HepG2 (cell line): Measurements from ENCODE around the gene SECTM1. TPM values are rescaled to one million over a fixed set of nuclear protein-coding genes. Genes with fewer than 3 reads are reported as not detected.
A peak's percentile ranks its signal among the peaks of the same experiment; 100 is the strongest.

Experiments
- CREB1 ChIP-seq, 2 experiments: fragments of 450-650 bp in 1 of 2; IDR thresholded peaks; 2 replicates each; pipeline ENCODE4 v1.6.1; 2016 to 2017; ENCODE audit warnings: control low read depth in 1 of 2, mild to moderate bottlenecking in 1 of 2, missing compliant biosample characterization in 1 of 2, missing genetic modification characterization in 1 of 2
- MTF1 ChIP-seq: sonication (generic); formaldehyde crosslinking; IDR thresholded peaks from 2 replicates; pipeline ENCODE4 v1.5.0; 2020; ENCODE audit warnings: missing genetic modification reagents
- RAD21 ChIP-seq: fragments of 450-650 bp; formaldehyde crosslinking; IDR thresholded peaks from 2 replicates; pipeline ENCODE4 v1.5.0; 2020; ENCODE audit warnings: mild to moderate bottlenecking
- SNAPC2 ChIP-seq: sonication (generic); formaldehyde crosslinking; IDR thresholded peaks from 2 replicates; pipeline ENCODE4 v1.8.1; 2022; ENCODE audit warnings: mild to moderate bottlenecking, missing genetic modification reagents
- TEAD3 ChIP-seq: optimal IDR thresholded peaks from 2 replicates; pipeline ENCODE3; 2016; ENCODE audit warnings: borderline replicate concordance
- ZFY ChIP-seq: sonication (generic); formaldehyde crosslinking; IDR thresholded peaks from 2 replicates; pipeline ENCODE4 v1.4.0; 2020; ENCODE audit warnings: missing genetic modification reagents
- ZNF335 ChIP-seq: sonication (generic); formaldehyde crosslinking; IDR thresholded peaks from 2 replicates; pipeline ENCODE4 v1.4.0; 2020; ENCODE audit warnings: missing genetic modification reagents
- ZNF530 ChIP-seq: sonication (generic); formaldehyde crosslinking; IDR thresholded peaks from 2 replicates; pipeline ENCODE4 v1.5.0; 2020; ENCODE audit warnings: low read depth, mild to moderate bottlenecking, missing genetic modification reagents
- ZNF660 ChIP-seq: sonication (generic); formaldehyde crosslinking; IDR thresholded peaks from 2 replicates; pipeline ENCODE4 v1.5.1; 2020; ENCODE audit warnings: mild to moderate bottlenecking, low read depth, missing genetic modification reagents, borderline replicate concordance
- ZSCAN31 ChIP-seq: sonication (generic); formaldehyde crosslinking; IDR thresholded peaks from 2 replicates; pipeline ENCODE4 v1.5.0; 2020; ENCODE audit warnings: low read depth, mild to moderate bottlenecking, missing genetic modification reagents
- polyA plus RNA-seq, 8 experiments: library from polyadenylated mRNA; depleted of rRNA in 3 of 8; stranded (reverse) in 7 of 8; unstranded in 1 of 8; fragments of >200 nt; fragmentation: Illumina TruSeq in 4 of 8; extraction: Trizol in 4 of 8; gene quantifications; 2 replicates each; pipeline versions ENCODE4 v1.2.1 to v1.2.3, GENCODE V29; 2011 to 2016; ENCODE audit warnings: low read depth in 4 of 8, missing spikeins in 1 of 8, mixed read lengths in 1 of 8; ENCODE audit not compliant: insufficient read depth in 1 of 8
- total RNA-seq, 5 experiments: library from RNA; depleted of rRNA; stranded (reverse); fragments of >200 nt; fragmentation: Illumina TruSeq; extraction: Trizol; gene quantifications; 2 replicates each; pipeline ENCODE4 v1.2.3, GENCODE V29; 2016; ENCODE audit warnings: low read depth in 1 of 5
- TF ChIP-seq, protein P1 (sequence below): sonication (generic); formaldehyde crosslinking; IDR thresholded peaks from 2 replicates; pipeline ENCODE4 v1.5.1; 2020; ENCODE audit warnings: missing genetic modification reagents, mild to moderate bottlenecking, borderline replicate concordance
- TF ChIP-seq, protein P2 (sequence below): sonication (generic); formaldehyde crosslinking; IDR thresholded peaks from 2 replicates; pipeline ENCODE4 v1.4.0; 2020; ENCODE audit warnings: missing genetic modification reagents, mild to moderate bottlenecking, borderline replicate concordance
- TF ChIP-seq, protein P3 (sequence below): sonication (generic); formaldehyde crosslinking; IDR thresholded peaks from 2 replicates; pipeline ENCODE4 v1.8.0; 2022; ENCODE audit warnings: mild to moderate bottlenecking, missing genetic modification reagents, borderline replicate concordance
- TF ChIP-seq, protein P4 (sequence below): sonication (generic); formaldehyde crosslinking; IDR thresholded peaks from 2 replicates; pipeline ENCODE4 v1.5.0; 2020; ENCODE audit warnings: mild to moderate bottlenecking, missing genetic modification reagents
- TF ChIP-seq, protein P5 (sequence below): sonication (generic); formaldehyde crosslinking; IDR thresholded peaks from 2 replicates; pipeline ENCODE4 v1.4.0; 2020; ENCODE audit warnings: missing genetic modification reagents
- TF ChIP-seq, protein P6 (sequence below): sonication (generic); formaldehyde crosslinking; IDR thresholded peaks from 2 replicates; pipeline ENCODE4 v1.4.0; 2020; ENCODE audit warnings: missing genetic modification reagents

SECTM1 gene
- total and polyA plus RNA-seq, 2 of the 13 experiments (the other 11 are each of a cell fraction or from before 2014, with no cell fraction given), result 3.5 to 5.3 TPM

DNA sequence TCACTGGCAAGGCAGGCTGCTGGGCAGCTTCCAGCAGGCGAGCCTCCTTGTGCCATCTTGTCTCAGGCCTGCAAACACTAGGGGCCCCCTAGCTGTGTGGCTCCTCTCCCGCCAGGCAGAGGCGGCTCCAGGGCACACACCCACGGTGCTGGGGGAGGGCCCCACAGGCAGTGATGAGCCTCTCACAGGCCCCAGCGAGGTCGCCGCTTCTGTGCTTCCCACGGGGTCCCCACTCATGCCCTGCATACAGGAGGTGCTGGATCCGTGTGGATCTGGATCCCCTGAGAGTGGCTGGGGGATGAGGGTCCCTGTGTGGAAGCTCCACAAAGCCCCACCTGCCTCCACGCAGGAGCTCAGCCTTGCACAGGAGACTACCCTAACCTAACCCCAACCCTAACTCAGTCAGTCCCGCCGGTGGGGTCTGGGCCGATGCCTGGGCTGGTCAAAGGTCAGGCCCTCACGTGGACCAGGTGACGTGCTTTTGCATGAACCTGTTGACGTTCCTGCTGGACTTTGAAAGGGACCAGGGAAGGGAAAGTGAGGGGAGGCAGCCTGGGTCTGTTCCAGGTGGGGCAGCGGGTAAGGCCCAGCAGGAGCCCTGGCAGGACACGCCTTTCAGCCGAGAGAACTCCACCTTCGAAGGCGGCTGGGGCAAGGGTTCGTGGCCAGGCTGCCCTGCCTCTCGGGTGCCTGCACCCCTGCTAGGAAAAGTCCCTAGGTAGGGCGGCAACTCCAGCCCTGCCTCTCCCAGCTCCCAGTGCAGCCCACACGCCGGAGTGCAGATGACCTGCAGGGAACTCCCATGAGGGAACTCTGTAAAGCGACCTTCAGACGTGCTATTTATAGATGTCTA, 5.2 kb downstream of the SECTM1 start (continued):
- TF ChIP-seq, protein P1, sequence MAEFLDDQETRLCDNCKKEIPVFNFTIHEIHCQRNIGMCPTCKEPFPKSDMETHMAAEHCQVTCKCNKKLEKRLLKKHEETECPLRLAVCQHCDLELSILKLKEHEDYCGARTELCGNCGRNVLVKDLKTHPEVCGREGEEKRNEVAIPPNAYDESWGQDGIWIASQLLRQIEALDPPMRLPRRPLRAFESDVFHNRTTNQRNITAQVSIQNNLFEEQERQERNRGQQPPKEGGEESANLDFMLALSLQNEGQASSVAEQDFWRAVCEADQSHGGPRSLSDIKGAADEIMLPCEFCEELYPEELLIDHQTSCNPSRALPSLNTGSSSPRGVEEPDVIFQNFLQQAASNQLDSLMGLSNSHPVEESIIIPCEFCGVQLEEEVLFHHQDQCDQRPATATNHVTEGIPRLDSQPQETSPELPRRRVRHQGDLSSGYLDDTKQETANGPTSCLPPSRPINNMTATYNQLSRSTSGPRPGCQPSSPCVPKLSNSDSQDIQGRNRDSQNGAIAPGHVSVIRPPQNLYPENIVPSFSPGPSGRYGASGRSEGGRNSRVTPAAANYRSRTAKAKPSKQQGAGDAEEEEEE (CRISPR knock-in tag), result 0 out of 2 replicates have a peak, but pooled peaks have one; percentile 21
- TF ChIP-seq ZFY, result peak; percentile 86
- TF ChIP-seq, protein P2, sequence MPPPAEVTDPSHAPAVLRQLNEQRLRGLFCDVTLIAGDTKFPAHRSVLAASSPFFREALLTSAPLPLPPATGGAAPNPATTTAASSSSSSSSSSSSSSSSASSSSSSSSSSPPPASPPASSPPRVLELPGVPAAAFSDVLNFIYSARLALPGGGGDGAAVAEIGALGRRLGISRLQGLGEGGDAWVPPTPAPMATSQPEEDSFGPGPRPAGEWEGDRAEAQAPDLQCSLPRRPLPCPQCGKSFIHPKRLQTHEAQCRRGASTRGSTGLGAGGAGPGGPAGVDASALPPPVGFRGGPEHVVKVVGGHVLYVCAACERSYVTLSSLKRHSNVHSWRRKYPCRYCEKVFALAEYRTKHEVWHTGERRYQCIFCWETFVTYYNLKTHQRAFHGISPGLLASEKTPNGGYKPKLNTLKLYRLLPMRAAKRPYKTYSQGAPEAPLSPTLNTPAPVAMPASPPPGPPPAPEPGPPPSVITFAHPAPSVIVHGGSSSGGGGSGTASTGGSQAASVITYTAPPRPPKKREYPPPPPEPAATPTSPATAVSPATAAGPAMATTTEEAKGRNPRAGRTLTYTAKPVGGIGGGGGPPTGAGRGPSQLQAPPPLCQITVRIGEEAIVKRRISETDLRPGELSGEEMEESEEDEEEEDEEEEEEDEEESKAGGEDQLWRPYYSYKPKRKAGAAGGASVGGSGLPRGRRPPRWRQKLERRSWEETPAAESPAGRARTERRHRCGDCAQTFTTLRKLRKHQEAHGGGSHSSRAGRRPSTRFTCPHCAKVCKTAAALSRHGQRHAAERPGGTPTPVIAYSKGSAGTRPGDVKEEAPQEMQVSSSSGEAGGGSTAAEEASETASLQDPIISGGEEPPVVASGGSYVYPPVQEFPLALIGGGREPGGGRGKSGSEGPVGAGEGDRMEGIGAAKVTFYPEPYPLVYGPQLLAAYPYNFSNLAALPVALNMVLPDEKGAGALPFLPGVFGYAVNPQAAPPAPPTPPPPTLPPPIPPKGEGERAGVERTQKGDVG (CRISPR knock-in tag), result peak; percentile 97
- TF ChIP-seq MTF1 (CRISPR knock-in tag), result no peak
- TF ChIP-seq ZNF660 (CRISPR knock-in tag), result no peak
- TF ChIP-seq, protein P3, sequence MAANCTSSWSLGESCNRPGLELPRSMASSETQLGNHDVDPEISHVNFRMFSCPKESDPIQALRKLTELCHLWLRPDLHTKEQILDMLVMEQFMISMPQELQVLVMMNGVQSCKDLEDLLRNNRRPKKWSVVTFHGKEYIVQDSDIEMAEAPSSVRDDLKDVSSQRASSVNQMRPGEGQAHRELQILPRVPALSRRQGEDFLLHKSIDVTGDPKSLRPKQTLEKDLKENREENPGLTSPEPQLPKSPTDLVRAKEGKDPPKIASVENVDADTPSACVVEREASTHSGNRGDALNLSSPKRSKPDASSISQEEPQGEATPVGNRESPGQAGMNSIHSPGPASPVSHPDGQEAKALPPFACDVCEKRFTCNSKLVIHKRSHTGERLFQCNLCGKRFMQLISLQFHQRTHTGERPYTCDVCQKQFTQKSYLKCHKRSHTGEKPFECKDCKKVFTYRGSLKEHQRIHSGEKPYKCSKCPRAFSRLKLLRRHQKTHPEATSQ, result peak; percentile 86
- TF ChIP-seq, protein P4, sequence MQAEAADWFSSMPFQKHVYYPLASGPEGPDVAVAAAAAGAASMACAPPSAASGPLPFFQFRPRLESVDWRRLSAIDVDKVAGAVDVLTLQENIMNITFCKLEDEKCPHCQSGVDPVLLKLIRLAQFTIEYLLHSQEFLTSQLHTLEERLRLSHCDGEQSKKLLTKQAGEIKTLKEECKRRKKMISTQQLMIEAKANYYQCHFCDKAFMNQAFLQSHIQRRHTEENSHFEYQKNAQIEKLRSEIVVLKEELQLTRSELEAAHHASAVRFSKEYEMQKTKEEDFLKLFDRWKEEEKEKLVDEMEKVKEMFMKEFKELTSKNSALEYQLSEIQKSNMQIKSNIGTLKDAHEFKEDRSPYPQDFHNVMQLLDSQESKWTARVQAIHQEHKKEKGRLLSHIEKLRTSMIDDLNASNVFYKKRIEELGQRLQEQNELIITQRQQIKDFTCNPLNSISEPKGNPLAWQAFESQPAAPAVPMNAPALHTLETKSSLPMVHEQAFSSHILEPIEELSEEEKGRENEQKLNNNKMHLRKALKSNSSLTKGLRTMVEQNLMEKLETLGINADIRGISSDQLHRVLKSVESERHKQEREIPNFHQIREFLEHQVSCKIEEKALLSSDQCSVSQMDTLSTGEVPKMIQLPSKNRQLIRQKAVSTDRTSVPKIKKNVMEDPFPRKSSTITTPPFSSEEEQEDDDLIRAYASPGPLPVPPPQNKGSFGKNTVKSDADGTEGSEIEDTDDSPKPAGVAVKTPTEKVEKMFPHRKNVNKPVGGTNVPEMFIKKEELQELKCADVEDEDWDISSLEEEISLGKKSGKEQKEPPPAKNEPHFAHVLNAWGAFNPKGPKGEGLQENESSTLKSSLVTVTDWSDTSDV, result peak; percentile 68
- TF ChIP-seq, protein P5, sequence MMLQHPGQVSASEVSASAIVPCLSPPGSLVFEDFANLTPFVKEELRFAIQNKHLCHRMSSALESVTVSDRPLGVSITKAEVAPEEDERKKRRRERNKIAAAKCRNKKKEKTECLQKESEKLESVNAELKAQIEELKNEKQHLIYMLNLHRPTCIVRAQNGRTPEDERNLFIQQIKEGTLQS (CRISPR knock-in tag), result no peak
- TF ChIP-seq, protein P6, sequence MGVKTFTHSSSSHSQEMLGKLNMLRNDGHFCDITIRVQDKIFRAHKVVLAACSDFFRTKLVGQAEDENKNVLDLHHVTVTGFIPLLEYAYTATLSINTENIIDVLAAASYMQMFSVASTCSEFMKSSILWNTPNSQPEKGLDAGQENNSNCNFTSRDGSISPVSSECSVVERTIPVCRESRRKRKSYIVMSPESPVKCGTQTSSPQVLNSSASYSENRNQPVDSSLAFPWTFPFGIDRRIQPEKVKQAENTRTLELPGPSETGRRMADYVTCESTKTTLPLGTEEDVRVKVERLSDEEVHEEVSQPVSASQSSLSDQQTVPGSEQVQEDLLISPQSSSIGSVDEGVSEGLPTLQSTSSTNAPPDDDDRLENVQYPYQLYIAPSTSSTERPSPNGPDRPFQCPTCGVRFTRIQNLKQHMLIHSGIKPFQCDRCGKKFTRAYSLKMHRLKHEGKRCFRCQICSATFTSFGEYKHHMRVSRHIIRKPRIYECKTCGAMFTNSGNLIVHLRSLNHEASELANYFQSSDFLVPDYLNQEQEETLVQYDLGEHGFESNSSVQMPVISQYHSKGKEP (CRISPR knock-in tag), result 0 out of 2 replicates have a peak, but pooled peaks have one; percentile 72
- peak; percentile 99 for TF ChIP-seq SNAPC2 (CRISPR knock-in tag)
- no peak; the same call in 1 of the 2 replicates for TF ChIP-seq RAD21 (CRISPR knock-in tag)
- TF ChIP-seq CREB1 (IDR thresholded peaks at IDR 0.05), result peak; percentile 82
- TF ChIP-seq CREB1 (CRISPR knock-in tag; IDR thresholded peaks at IDR 0.05), result no peak
- TF ChIP-seq ZNF530 (CRISPR knock-in tag), result no peak
- TF ChIP-seq ZNF335 (CRISPR knock-in tag), result peak; percentile 52; the same call in 1 of the 2 replicates
- TF ChIP-seq TEAD3 (CRISPR knock-in tag), result peak; percentile 89
- peak; percentile 94; the same call in 1 of the 2 replicates for TF ChIP-seq ZSCAN31
